Amygdala (tissue), 56 donors: ENCODE data around the gene GALC.

Experiments
- DNase-seq, 56 donors: peaks; one replicate each; lab custom pipeline; 2025; lab: John Stamatoyannopoulos, UW

GALC gene

DNA sequence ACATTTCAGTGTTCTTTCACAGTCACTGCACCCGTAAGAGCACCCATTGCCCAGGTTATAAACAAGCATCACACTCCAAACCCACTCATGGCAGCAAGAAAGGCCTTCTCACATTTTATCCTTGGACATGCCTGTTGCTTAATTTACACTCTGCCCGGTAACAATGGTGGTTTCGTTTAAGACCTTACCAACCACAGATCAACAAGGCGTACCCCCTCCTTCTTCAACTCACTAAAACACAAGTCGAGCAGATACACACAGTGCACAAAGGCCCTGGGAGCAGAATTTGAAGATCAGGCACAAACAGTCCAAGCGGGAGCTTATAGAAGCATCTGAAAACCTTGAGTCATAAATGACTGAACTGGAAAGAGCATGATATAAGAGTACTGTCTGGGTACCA lies 98.1 kb downstream of the GALC start:
- DNase-seq, result no peak

DNA sequence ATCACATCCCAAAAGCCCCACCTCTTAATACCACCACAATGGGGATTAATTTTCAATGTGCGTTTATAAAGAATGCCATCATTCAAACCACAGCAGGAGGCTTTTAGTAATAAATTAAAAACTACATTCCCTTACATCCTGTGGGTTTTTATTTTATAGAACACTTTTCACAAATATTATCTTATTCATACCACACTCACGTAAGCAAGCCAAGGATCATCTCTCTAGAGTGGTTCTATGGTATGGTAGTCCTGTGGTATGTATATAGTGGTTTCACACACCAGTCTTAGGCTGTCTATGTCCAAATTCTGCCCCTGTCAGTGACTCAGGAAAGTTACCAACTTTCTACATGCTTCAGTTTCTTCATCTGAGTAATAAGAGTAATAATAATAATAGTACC lies 100.2 kb downstream of the GALC start:
- DNase-seq, result no peak

DNA sequence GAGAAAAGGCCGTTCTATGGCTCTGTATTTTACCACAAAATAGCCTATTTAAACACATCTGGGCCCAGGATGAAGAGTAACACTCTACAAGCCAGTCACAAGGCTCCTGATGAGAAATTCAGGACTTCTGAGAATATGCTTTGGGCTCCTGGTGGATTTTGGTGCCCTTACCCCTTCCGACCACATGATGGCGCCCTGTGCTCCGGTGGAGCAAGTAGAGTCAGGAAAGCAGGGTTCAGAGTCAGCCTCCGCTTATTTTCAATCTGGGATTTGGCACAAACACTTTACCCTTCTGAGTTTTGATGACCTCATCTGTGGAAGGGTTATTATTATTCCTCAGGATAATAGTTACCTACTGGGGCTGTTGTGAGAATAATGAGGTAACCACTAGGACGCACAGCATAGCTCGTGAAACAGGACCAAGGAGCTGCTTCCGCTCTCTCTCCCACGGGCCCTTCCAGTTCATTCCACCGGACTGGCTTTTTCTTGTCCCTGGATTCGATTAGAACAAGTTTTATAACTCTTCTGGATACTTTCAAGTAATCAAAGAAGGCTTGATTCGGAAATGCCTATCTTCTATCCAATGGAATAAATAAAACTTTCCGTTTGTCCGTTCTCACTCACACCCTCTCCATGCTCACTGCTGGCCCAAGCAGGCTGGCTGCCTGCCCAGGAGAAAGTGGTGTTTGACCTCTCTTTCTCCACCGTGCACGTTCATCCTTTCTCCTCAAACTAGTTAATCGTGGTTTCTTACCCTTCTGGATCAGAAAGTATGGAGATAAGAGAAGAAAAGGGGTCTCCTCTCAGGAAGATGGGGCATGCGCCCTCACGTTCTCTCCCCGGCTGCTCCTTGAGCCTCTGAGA lies 104.6 kb downstream of the GALC start:
- peak in 2 of 56 donors; percentile 2 to 4 for DNase-seq

DNA sequence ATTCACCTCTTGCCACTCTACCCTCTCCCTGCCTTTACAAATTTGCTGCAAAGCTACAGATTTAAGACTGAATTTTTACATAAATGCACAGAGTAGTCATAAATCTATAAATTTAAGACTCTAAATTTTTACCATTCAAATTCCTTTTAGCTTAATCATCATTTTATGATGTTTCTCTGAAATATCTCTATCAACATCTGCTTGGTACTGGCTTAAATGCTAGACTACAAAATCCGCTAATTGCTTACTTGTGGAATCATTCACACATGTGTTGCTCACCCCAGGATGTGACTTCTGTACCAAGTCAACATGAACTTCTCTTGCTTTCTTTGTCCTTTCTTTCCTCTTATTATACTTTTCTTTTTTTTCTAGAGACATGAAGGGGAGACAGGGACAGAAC lies 109.2 kb downstream of the GALC start:
- DNase-seq, result no peak
